ENCODE data around the gene ARVCF.

DNA sequence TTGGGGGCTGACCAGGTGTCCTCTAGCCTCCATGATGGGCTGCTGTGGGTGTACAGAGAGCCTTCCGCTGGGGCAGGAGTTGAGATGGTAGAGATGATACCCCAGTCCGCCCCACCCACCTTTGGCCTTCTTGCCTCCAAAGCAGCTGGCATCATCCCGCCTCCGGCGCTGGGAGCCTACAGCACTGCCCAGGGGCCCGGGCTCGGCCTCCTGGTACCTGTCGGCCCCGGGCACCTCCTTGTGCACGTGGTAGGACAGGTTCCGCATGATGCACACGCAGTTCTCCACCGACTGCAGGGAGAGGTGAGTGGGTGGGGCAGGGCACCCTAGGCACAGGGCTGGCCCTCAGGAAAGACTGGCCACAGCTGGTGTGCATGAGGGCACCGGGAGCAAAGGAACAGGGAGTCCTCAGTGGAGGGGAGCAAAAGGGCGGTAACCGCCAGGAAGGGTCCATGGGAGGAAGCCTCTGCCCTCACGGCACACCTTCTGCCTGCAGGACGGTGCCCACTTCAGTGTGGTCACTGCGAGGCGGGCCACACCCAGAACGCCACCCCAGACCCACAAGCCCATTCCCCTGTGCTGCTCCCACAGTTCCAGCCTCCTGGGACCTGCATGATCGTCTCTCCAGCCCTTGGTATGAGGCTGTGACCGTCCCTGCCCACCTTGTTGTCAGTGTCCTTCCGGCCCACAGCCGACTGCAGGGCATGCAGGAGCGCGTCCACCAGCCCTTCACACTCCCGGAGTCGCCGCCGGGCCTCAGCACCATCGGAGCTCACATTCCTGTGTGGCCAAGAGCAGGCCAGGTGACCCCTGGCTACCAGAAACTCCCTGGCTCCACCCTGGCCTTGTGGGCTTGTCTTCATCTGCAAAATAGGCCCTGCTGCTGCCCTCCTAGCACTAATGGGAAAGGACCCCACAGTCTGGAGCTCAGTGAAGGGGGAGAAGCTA, 39.1 kb downstream of the ARVCF start:
- TF ChIP-seq, protein P1, sequence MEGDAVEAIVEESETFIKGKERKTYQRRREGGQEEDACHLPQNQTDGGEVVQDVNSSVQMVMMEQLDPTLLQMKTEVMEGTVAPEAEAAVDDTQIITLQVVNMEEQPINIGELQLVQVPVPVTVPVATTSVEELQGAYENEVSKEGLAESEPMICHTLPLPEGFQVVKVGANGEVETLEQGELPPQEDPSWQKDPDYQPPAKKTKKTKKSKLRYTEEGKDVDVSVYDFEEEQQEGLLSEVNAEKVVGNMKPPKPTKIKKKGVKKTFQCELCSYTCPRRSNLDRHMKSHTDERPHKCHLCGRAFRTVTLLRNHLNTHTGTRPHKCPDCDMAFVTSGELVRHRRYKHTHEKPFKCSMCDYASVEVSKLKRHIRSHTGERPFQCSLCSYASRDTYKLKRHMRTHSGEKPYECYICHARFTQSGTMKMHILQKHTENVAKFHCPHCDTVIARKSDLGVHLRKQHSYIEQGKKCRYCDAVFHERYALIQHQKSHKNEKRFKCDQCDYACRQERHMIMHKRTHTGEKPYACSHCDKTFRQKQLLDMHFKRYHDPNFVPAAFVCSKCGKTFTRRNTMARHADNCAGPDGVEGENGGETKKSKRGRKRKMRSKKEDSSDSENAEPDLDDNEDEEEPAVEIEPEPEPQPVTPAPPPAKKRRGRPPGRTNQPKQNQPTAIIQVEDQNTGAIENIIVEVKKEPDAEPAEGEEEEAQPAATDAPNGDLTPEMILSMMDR (tag by site-specific recombination; IDR thresholded peaks at IDR 0.05) = no peak
- TF ChIP-seq, protein P2, sequence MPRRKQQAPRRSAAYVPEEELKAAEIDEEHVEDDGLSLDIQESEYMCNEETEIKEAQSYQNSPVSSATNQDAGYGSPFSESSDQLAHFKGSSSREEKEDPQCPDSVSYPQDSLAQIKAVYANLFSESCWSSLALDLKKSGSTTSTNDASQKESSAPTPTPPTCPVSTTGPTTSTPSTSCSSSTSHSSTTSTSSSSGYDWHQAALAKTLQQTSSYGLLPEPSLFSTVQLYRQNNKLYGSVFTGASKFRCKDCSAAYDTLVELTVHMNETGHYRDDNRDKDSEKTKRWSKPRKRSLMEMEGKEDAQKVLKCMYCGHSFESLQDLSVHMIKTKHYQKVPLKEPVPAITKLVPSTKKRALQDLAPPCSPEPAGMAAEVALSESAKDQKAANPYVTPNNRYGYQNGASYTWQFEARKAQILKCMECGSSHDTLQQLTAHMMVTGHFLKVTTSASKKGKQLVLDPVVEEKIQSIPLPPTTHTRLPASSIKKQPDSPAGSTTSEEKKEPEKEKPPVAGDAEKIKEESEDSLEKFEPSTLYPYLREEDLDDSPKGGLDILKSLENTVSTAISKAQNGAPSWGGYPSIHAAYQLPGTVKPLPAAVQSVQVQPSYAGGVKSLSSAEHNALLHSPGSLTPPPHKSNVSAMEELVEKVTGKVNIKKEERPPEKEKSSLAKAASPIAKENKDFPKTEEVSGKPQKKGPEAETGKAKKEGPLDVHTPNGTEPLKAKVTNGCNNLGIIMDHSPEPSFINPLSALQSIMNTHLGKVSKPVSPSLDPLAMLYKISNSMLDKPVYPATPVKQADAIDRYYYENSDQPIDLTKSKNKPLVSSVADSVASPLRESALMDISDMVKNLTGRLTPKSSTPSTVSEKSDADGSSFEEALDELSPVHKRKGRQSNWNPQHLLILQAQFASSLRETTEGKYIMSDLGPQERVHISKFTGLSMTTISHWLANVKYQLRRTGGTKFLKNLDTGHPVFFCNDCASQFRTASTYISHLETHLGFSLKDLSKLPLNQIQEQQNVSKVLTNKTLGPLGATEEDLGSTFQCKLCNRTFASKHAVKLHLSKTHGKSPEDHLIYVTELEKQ (tag by site-specific recombination; IDR thresholded peaks at IDR 0.05; ENCODE audit: borderline replicate concordance) = no peak
- TF ChIP-seq TRIM28 (IDR thresholded peaks at IDR 0.05; ENCODE audit: borderline replicate concordance, low read length) (no peak), SETDB1 (IDR thresholded peaks at IDR 0.05; ENCODE audit: insufficient read length, low read length) (no peak), ZNF24 (tag by site-specific recombination; IDR thresholded peaks at IDR 0.05) (no peak), GLIS2 (tag by site-specific recombination; IDR thresholded peaks at IDR 0.05) (no peak), MEIS1 (CRISPR knock-in tag; IDR thresholded peaks at IDR 0.05; ENCODE audit: borderline replicate concordance) (no peak)
- TF ChIP-seq, protein P3, sequence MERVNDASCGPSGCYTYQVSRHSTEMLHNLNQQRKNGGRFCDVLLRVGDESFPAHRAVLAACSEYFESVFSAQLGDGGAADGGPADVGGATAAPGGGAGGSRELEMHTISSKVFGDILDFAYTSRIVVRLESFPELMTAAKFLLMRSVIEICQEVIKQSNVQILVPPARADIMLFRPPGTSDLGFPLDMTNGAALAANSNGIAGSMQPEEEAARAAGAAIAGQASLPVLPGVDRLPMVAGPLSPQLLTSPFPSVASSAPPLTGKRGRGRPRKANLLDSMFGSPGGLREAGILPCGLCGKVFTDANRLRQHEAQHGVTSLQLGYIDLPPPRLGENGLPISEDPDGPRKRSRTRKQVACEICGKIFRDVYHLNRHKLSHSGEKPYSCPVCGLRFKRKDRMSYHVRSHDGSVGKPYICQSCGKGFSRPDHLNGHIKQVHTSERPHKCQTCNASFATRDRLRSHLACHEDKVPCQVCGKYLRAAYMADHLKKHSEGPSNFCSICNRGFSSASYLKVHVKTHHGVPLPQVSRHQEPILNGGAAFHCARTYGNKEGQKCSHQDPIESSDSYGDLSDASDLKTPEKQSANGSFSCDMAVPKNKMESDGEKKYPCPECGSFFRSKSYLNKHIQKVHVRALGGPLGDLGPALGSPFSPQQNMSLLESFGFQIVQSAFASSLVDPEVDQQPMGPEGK (tag by site-specific recombination; IDR thresholded peaks at IDR 0.05) = no peak
- TF ChIP-seq, protein P4, sequence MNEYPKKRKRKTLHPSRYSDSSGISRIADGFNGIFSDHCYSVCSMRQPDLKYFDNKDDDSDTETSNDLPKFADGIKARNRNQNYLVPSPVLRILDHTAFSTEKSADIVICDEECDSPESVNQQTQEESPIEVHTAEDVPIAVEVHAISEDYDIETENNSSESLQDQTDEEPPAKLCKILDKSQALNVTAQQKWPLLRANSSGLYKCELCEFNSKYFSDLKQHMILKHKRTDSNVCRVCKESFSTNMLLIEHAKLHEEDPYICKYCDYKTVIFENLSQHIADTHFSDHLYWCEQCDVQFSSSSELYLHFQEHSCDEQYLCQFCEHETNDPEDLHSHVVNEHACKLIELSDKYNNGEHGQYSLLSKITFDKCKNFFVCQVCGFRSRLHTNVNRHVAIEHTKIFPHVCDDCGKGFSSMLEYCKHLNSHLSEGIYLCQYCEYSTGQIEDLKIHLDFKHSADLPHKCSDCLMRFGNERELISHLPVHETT (tag by site-specific recombination; IDR thresholded peaks at IDR 0.05) = no peak
